HG03060 (cell line): ENCODE measurements around the gene ZNF785.
"Not testable (repeated sequence)": the region's sequence is repeated elsewhere in the genome, so short reads cannot be mapped to it uniquely, and the experiment has no call there.

ENCODE experiments used
- ATAC-seq: cut with Tn5 transposase; IDR thresholded peaks from one replicate; pipeline ENCODE4 v1.9.1; 2021; ENCODE audit warnings: low read depth, moderate number of reproducible peaks; ENCODE audit not compliant: unreplicated experiment

ZNF785 gene

GRCh38 chr16:30543067-30543466, 42.4 kb downstream of the ZNF785 start:
- ATAC-seq = no peak

DNA sequence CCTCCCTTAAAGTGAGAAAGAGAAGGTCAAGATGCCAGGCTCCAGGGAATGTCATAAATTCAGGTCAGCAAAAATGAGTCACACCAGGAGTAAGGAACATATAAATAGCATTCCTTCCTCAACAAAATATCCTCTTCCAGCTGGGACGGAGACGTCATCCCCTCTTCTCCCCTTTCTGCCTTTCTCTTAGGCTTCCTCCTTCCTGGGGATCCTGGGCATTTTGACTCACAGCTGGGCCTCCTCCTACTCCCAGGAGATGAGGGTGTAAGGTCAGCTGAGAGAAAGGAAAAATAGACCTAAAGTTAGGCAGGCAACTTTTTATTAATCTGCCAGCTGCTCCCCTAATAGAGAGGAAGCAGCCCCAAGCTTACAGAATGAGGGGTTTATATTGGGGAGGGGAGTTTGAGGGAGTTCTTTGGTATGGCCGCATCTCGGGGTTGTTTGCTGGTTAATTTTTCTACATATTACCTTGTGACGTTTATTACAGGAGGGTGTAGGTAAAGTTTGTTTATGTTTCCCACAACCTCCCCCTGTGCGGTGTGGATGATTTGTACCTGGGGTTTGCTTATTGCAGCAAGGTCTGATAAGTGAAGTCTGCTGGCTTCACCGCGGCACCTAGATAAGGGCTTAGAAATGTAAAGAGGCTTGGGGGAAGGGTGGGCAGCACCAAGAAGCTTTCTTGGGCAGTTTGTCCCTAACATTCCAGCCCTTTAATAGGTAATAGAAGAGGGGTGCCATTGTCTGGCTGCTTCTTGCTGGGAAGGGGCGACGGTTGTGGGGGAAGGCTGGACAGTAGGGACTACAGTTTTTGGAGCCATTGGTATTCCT, 43.8 kb downstream of the ZNF785 start:
- no peak for ATAC-seq

DNA sequence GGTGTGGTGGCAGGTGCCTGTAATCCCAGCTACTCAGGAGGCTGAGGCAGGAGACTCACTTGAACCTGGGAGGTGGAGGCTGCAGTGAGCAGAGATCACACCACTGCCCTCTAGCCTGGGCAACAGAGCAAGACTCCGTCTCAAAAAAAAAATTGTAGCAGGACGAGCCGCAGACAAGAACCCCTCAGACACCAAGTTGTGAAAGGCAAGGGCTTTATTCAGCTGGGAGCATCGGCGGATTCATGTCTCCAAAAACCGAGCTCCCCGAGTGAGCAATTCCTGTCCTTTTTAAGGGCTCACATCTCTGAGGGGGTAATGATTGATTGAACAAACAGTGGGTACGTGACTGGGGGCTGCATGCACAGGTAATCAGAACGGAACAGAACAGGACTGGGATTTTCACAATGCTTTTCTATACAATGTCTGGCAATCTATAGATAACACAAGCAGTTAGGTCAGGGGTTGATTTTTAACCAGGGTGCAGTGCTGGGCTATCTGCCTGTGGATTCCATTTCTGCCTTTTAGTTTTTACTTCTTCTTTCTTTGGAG, 44.5 kb downstream of the ZNF785 start:
- not testable (repeated sequence) for ATAC-seq

GRCh38 chr16:30539986-30540526, 45.4 kb downstream of the ZNF785 start:
- not testable (repeated sequence) for ATAC-seq

- no peak for ATAC-seq
Measured at GRCh38 chr16:30539000-30539964, 46.2 kb downstream of the ZNF785 start.

DNA sequence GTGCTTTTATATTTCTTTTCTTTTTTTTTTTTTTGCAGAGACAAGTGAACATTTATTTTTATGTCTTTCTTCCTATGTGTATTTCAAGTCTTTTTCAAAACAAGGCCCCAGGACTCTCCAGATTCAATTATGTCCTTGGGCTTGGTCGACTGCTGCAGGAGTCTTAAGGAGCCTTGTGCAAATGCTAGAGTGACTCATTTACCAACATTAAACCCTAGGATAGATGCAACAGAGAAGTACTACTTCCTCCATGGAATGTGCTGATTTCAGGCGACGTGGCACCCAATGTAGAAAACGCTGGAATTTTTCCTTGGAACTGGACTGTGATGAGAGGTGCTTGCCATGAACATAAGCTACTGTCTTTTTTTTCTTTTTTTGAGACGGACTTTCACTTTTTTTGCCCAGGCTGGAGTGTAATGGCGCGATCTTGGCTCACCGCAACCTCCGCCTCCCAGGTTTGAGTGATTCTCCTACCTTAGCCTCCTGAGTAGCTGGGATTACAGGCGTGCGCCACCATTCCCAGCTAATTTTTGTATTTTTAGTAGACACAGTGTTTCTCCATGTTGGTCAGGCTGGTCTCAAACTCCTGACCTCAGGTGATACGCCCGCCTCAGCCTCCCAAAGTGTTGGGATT, 49.0 kb downstream of the ZNF785 start:
- ATAC-seq = not testable (repeated sequence)

- no peak for ATAC-seq
Measured at GRCh38 chr16:30535777-30536190, 49.7 kb downstream of the ZNF785 start.

DNA sequence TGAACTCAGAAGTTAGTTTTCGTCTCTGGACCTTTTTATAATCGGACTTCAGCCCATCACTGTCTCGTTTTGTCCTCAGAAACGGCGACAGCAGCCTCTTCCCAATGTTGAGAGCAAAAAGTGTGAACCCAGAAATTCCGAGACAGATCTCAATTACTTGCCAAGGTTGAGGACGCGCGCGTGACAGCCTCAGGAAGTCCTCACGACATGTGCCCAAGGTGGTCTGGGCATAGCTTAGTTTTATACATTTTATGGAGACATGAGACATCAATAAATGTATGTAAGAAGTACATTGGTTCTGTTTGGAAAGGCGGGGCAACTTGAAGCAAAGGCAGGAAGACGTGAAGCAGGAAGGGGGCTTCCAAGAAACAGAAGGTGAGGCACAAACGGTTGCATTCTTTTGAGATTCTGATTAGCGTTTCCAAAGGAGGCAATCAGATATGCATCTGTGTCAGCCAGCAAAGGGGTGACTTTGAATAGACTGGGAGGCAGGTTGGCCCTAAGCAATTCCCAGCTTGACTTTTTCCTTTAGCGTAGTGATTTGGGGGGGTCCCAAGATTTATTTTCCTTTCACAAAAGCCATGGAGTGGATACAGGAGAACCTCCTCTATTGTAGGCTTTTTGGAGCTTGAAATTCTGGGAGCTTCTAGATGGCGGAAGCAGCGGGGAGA, 50.3 kb downstream of the ZNF785 start:
- no peak for ATAC-seq

DNA sequence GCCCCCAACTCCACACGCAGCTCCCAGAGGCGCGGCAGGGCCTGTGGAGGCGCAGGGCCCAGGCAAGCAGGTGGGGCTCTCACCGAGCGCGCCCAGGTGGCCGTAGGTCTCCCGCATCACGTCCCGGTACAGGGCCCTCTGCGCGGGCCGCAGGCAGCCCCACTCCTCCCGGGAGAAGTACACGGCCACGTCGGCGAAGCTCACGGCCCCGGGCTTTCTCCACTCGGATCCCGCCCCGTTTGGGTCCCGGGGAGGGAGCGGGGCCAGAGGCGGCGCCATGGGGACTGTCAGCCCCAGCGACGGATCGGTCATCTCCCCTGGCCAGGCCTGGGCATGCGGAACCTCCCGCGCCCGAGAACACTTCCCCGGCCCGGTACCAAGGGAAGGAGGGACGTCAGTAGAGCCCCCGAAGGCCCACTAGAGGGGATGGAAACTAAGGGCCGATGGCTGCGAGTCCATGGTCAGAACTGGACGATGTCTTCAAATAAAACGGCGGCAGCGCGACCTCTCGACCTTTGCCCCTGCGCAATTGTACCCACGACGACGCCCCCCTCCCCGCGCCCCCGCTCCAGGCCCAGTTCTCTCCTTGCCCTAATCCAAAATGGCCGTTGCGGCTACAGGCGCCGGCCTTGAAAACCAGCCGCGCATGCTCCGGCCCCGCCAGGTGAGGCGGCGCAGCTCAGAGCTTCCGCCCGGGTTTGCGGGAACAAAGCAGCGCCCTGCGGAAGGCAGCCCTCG, 51.0 kb downstream of the ZNF785 start, which contains the start of gene ZNF747:
ZNF747 (minus strand) TSS at position 491 of the 738 bp plus-strand sequence; CDS start at position 312, 179 bp downstream.
- no peak for ATAC-seq

GRCh38 chr16:30533748-30534367, 51.6 kb downstream of the ZNF785 start:
- no peak for ATAC-seq

GRCh38 chr16:30533146-30533522, 52.4 kb downstream of the ZNF785 start:
- no peak for ATAC-seq

DNA sequence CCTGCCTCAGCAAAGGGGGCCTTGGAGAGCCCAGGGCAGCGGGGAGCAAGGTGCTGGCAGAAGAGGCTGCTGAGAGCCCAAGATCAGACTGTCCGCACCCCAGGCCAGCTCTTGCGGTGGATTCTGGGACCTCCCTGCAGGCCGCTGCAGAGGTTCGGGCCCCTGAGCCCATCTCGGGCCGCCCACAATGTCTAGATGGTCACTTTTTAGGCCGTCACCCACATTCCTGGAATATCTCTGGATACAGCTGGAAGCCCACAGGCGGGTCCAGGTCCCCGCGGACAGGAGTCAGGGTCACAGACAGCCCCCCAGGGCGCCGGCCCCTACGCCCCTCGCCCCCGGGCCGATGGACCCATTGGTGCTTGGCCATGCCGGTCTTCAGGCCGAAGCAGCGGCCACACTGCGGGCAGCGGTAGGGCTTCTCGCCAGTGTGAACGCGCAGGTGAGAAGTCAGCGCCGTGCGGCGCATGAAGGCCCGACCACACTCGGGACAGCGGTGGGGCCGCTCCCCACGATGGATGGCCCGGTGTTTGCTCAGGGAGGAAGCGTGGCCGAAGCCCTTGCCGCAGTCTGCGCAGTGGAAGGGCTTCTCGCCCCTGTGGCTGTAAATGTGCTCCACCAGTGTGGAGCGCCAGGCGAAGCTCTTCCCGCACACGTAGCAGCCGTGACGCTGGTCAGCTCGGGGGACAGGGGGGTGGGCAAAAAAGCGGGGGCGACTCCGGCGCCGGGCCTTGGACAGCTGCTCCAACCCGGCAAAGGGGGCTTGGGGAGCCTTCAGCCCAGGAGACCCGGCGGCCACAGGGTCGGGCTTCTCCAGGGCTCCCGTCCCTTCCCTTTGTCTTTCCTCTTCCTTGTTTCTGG, 53.0 kb downstream of the ZNF785 start:
- ATAC-seq = no peak
